HepG2 (cell line): ENCODE measurements around the gene TRIM3. TPM values are rescaled to one million over a fixed set of nuclear protein-coding genes. Genes with fewer than 3 reads are reported as not detected.

Experiments used
- ATAC-seq: fragments of 200-7000 bp; cut with Tn5 transposase; 3 replicates; pipeline ENCODE4 v1.9.1; 2020; ENCODE audit warnings: mild to moderate bottlenecking, moderate library complexity
- BruUV-seq: library from RNA; stranded (reverse); fragments of 400-500 nt; replicated peaks from 2 replicates; lab custom pipeline; 2021; lab: Mats Ljungman, UMichigan
- CTCF ChIA-PET: fragments of 300-600 bp; formaldehyde crosslinking; extraction: SDS; loops from one replicate; lab custom pipeline; 2021; ENCODE audit warnings: low total read pairs, inconsistent platforms, low intra/inter-chr PET ratio; lab: Yijun Ruan, JAX
- POLR2A ChIA-PET: fragments of 350-600 bp; sonication (Branson Sonifier 250); formaldehyde crosslinking; loops from one replicate; lab custom pipeline; 2020; ENCODE audit warnings: antibody characterized with exemption, inconsistent platforms; lab: Yijun Ruan, JAX
- DNase-seq: peaks from one replicate; pipeline ENCODE4 v3.0.0-alpha.2; 2015; ENCODE audit warnings: low spot score
- FAIRE-seq: peaks from 3 replicates; lab custom pipeline; 2011; peaks lifted over from hg19 to GRCh38; lab: Jason Lieb, UNC
- H2AFZ ChIP-seq: one replicate; pipeline ENCODE4 v1.6.1; 2011; ENCODE audit warnings: low read length, inconsistent platforms
- H3K27ac ChIP-seq: fragments of 300-600 bp; 3 replicates; pipeline ENCODE4 v1.8.0; 2011; ENCODE audit warnings: mixed run types, mild to moderate bottlenecking, mixed read lengths, low read length, inconsistent platforms; ENCODE audit not compliant: insufficient read depth; ENCODE audit errors: extremely low read length
- H3K27me3 ChIP-seq, 2 experiments: fragments of 200-600 bp in 1 of 2; 2 replicates in 1 of 2; 3 replicates in 1 of 2; pipeline versions ENCODE4 v1.6.0 to v1.8.0; 2011; ENCODE audit warnings: low read length in 2 of 2, mild to moderate bottlenecking in 2 of 2, moderate library complexity in 2 of 2, inconsistent platforms in 1 of 2; ENCODE audit not compliant: insufficient read depth in 2 of 2, control insufficient read depth in 1 of 2
- H3K36me3 ChIP-seq, 2 experiments: fragments of 200-600 bp in 1 of 2; replicated peaks in 1 of 2; 2 replicates in 1 of 2; 3 replicates in 1 of 2; pipeline versions ENCODE4 v1.5.1 to v1.8.0; 2011; ENCODE audit warnings: low read length in 2 of 2, inconsistent platforms in 1 of 2; ENCODE audit not compliant: insufficient read depth in 2 of 2, control insufficient read depth in 1 of 2
- H3K4me1 ChIP-seq: 2 replicates; pipeline ENCODE4 v1.5.1; 2012; ENCODE audit warnings: low read length, inconsistent platforms; ENCODE audit not compliant: insufficient read depth
- H3K4me2 ChIP-seq: 2 replicates; pipeline ENCODE4 v1.6.0; 2011; ENCODE audit warnings: low read depth, low read length, inconsistent platforms
- H3K4me3 ChIP-seq, 3 experiments: fragments of 200-600 bp in 1 of 3; sonication (generic), shearing (Covaris generic) in 1 of 3; replicated peaks in 1 of 3; 2 replicates each; pipeline ENCODE4 v1.5.1; 2011 to 2016; ENCODE audit warnings: low read length in 3 of 3, inconsistent platforms in 2 of 3, low read depth in 2 of 3, mild to moderate bottlenecking in 2 of 3, control low read depth in 1 of 3, mixed read lengths in 1 of 3; ENCODE audit not compliant: insufficient read depth in 1 of 3
- H3K79me2 ChIP-seq: one replicate; pipeline ENCODE4 v1.6.1; 2011; ENCODE audit warnings: low read length, inconsistent platforms; ENCODE audit not compliant: insufficient read depth
- H3K9ac ChIP-seq: 2 replicates; pipeline ENCODE4 v1.6.0; 2011; ENCODE audit warnings: mild to moderate bottlenecking, low read depth, low read length, inconsistent platforms; ENCODE audit not compliant: insufficient read depth
- H3K9me3 ChIP-seq: 2 replicates; pipeline ENCODE4 v1.5.1; 2012; ENCODE audit warnings: mild to moderate bottlenecking, low read length
- H4K20me1 ChIP-seq: 2 replicates; pipeline ENCODE4 v1.6.0; 2011; ENCODE audit warnings: inconsistent platforms, mild to moderate bottlenecking, low read length, moderate library complexity; ENCODE audit not compliant: insufficient read depth
- ARID5B ChIP-seq: IDR thresholded peaks from 2 replicates; pipeline ENCODE4 v1.4.0; 2020; ENCODE audit warnings: mild to moderate bottlenecking, missing genetic modification reagents
- CTCF ChIP-seq: sonication (generic); formaldehyde crosslinking; IDR thresholded peaks from 2 replicates; pipeline ENCODE4 v1.5.0; 2020; ENCODE audit warnings: mild to moderate bottlenecking, missing genetic modification reagents, moderate library complexity
- LCORL ChIP-seq, 2 experiments: fragments of 450-650 bp in 1 of 2; sonication (generic) in 1 of 2; formaldehyde crosslinking in 1 of 2; IDR thresholded peaks; 2 replicates each; pipeline versions ENCODE4 v1.5.0 to v1.6.1; 2017 to 2020; ENCODE audit warnings: antibody characterized with exemption in 1 of 2, missing genetic modification reagents in 1 of 2
- MED1 ChIP-seq: sonication (generic); formaldehyde crosslinking; IDR thresholded peaks from 2 replicates; pipeline ENCODE4 v1.4.0; 2020; ENCODE audit warnings: missing genetic modification reagents
- NFKBIZ ChIP-seq: IDR thresholded peaks from 2 replicates; pipeline ENCODE4 v1.6.1; 2018; ENCODE audit warnings: missing genetic modification reagents, missing compliant biosample characterization
- RXRA ChIP-seq: sonication (generic); formaldehyde crosslinking; IDR thresholded peaks from 2 replicates; pipeline ENCODE4 v1.5.1; 2020; ENCODE audit warnings: missing genetic modification reagents
- SP5 ChIP-seq: IDR thresholded peaks from 2 replicates; pipeline ENCODE4 v1.6.1; 2016; ENCODE audit warnings: low read depth, borderline replicate concordance
- TBX2 ChIP-seq: sonication (generic); formaldehyde crosslinking; IDR thresholded peaks from 2 replicates; pipeline ENCODE4 v1.5.0; 2020; ENCODE audit warnings: missing genetic modification reagents, mild to moderate bottlenecking, borderline replicate concordance
- USF2 ChIP-seq, 2 experiments: sonication (generic) in 1 of 2; formaldehyde crosslinking in 1 of 2; IDR thresholded peaks; 2 replicates each; pipeline versions ENCODE4 v1.5.1 to v1.6.1; 2011 to 2020; ENCODE audit warnings: borderline replicate concordance in 1 of 2, low read depth in 1 of 2, low read length in 1 of 2, mild to moderate bottlenecking in 1 of 2, missing genetic modification reagents in 1 of 2, moderate library complexity in 1 of 2
- ZNF547 ChIP-seq: sonication (generic); formaldehyde crosslinking; IDR thresholded peaks from 2 replicates; pipeline ENCODE4 v1.5.1; 2020; ENCODE audit warnings: mild to moderate bottlenecking, missing genetic modification reagents
- ZNF574 ChIP-seq: sonication (generic); formaldehyde crosslinking; IDR thresholded peaks from 2 replicates; pipeline ENCODE4 v1.4.0; 2020; ENCODE audit warnings: missing genetic modification reagents
- ZNF605 ChIP-seq: sonication (generic); formaldehyde crosslinking; IDR thresholded peaks from 2 replicates; pipeline ENCODE4 v1.8.0; 2022; ENCODE audit warnings: mild to moderate bottlenecking, missing genetic modification reagents
- WGBS: methylation state at CpG from one replicate; pipeline ENCODE4 v1.1.6; 2017; ENCODE audit warnings: low lambda C conversion rate; 5-methylcytosine and 5-hydroxymethylcytosine counted together
- in situ Hi-C: cut with HindIII; loops from 2 replicates; pipeline ENCODE4 v1.10.0; 2017; ENCODE audit warnings: low pct_unique_long_range_greater_than_20kb; ENCODE audit not compliant: extremely low pct_ligation_motif_present
- intact Hi-C: fragments of 100-400 bp; cut with micrococcal nuclease; formaldehyde crosslinking; loops from one replicate; pipeline ENCODE4 v1.10.0; 2022; ENCODE audit not compliant: unreplicated experiment
- polyA plus RNA-seq, 8 experiments: library from polyadenylated mRNA; depleted of rRNA in 3 of 8; stranded (reverse) in 7 of 8; unstranded in 1 of 8; fragments of >200 nt; fragmentation: Illumina TruSeq in 4 of 8; extraction: Trizol in 4 of 8; gene quantifications; 2 replicates each; pipeline versions ENCODE4 v1.2.1 to v1.2.3, GENCODE V29; 2011 to 2016; ENCODE audit warnings: low read depth in 4 of 8, missing spikeins in 1 of 8, mixed read lengths in 1 of 8; ENCODE audit not compliant: insufficient read depth in 1 of 8
- total RNA-seq, 5 experiments: library from RNA; depleted of rRNA; stranded (reverse); fragments of >200 nt; fragmentation: Illumina TruSeq; extraction: Trizol; gene quantifications; 2 replicates each; pipeline ENCODE4 v1.2.3, GENCODE V29; 2016; ENCODE audit warnings: low read depth in 1 of 5

TRIM3 gene
- total and polyA plus RNA-seq, 2 of the 13 experiments (the other 11 are each of a cell fraction or from before 2014, with no cell fraction given) = 3.6 to 6.3 TPM

- Histone ChIP-seq H3K79me2 (no peaks in the 10 kb centered on the region), H3K36me3 (no peaks in the 10 kb centered on the region), H3K4me3 (no peak overlapping the region), H3K9ac (no peak overlapping the region), H3K4me2 (peak overlapping the region; percentile 30; the same call in 1 of the 2 replicates), H3K27me3 (peaks cover 0 to 3% of the 10 kb centered on the region in 2 experiments; a peak in 1 of 5 replicates), H4K20me1 (no peaks in the 10 kb centered on the region), H3K27ac (no peak overlapping the region), H2AFZ (no peak overlapping the region), H3K4me1 (peaks cover 32% of the 10 kb centered on the region), H3K9me3 (no peaks in the 10 kb centered on the region)
- no TSS peak for BruUV-seq
- ATAC-seq (peak; percentile 86), DNase-seq (peak; percentile 59), FAIRE-seq (peak; percentile 51)
- ChIA-PET POLR2A (interaction anchor here (0.9 to 2.8 kb wide), 4 partner anchors 12 to 39 kb away, joined by 3 to 16 read pairs (median 4); partner anchors contain the start of genes HPX and SMPD1), CTCF (no interaction called here)
- 61% methylated on average over 7 of the region's 12 CpGs for WGBS
- in situ Hi-C loops = no loop called here
- intact Hi-C loops = no loop called here
- TF ChIP-seq ZNF574 (CRISPR knock-in tag) (peak; percentile 37), ZNF547 (no peak), USF2 (IDR thresholded peaks at IDR 0.05; ENCODE audit: low read depth, low read length) (peak; percentile 67), USF2 (CRISPR knock-in tag; IDR thresholded peaks at IDR 0.05; ENCODE audit: borderline replicate concordance) (peak; percentile 69; the same call in 1 of the 2 replicates), ARID5B (CRISPR knock-in tag) (peak; percentile 27; the same call in 1 of the 2 replicates), MED1 (CRISPR knock-in tag) (peak; percentile 17; the same call in 1 of the 2 replicates), SP5 (CRISPR knock-in tag) (0 out of 2 replicates have a peak, but pooled peaks have one; percentile 24), RXRA (CRISPR knock-in tag) (0 out of 2 replicates have a peak, but pooled peaks have one; percentile 22), NFKBIZ (CRISPR knock-in tag) (no peak), TBX2 (CRISPR knock-in tag) (peak; percentile 64), ZNF605 (CRISPR knock-in tag) (0 out of 2 replicates have a peak, but pooled peaks have one; percentile 21), CTCF (CRISPR knock-in tag) (peak; percentile 16; the same call in 1 of the 2 replicates), LCORL (IDR thresholded peaks at IDR 0.05) (no peak), LCORL (CRISPR knock-in tag; IDR thresholded peaks at IDR 0.05) (0 out of 2 replicates have a peak, but pooled peaks have one; percentile 40)
These were observed 71.7 kb downstream of the TRIM3 start for GRCh38 chr11:6402061-6402470.
